GM12865 (cell line): ENCODE measurements around the gene CD44.

Source experiments
- DNase-seq: peaks from one replicate; pipeline ENCODE4 v3.0.0; 2010; ENCODE audit warnings: low read depth
- H3K4me3 ChIP-seq: 2 replicates; pipeline ENCODE4 v1.5.1; 2011; ENCODE audit warnings: mild to moderate bottlenecking, low read depth, low read length, control low read depth
- CTCF ChIP-seq: IDR thresholded peaks from 2 replicates; pipeline ENCODE4 v1.5.1; 2011; ENCODE audit warnings: low read length, control low read depth, low read depth, inconsistent platforms; ENCODE audit not compliant: insufficient read depth; ENCODE audit errors: missing control alignments

Gene CD44

GRCh38 chr11:35131094-35131493, 7.9 kb upstream of the CD44 start:
- no peak for DNase-seq
- TF ChIP-seq CTCF: no peak
- no peak overlapping the region for H3K4me3 ChIP-seq

GRCh38 chr11:35131886-35132285, 7.1 kb upstream of the CD44 start:
- H3K4me3 ChIP-seq: no peak overlapping the region
- no peak for DNase-seq
- TF ChIP-seq CTCF: no peak

- TF ChIP-seq CTCF: no peak
- DNase-seq: no peak
- no peak overlapping the region for H3K4me3 ChIP-seq
Observed at GRCh38 chr11:35133656-35134055, 5.3 kb upstream of the CD44 start.

GRCh38 chr11:35134403-35135148, 4.4 kb upstream of the CD44 start:
- no peak for DNase-seq
- TF ChIP-seq CTCF: no peak
- H3K4me3 ChIP-seq: no peak overlapping the region

GRCh38 chr11:35135222-35135621, 3.7 kb upstream of the CD44 start:
- DNase-seq: no peak
- H3K4me3 ChIP-seq: no peak overlapping the region
- no peak for TF ChIP-seq CTCF

- no peak for TF ChIP-seq CTCF
- no peak for DNase-seq
- H3K4me3 ChIP-seq: no peak overlapping the region
Observed at GRCh38 chr11:35136311-35136710, 2.7 kb upstream of the CD44 start.

GRCh38 chr11:35138058-35138457, 913 bp upstream of the CD44 start:
- no peak for TF ChIP-seq CTCF
- peak overlapping the region; percentile 80 for H3K4me3 ChIP-seq
- DNase-seq: no peak
